Keratinocyte (primary cell): Measurements from ENCODE around the gene TMEM135. TPM values are rescaled to one million over a fixed set of nuclear protein-coding genes. Genes with fewer than 3 reads are reported as not detected.

ENCODE experiments used
- DNase-seq: peaks from one replicate; pipeline ENCODE4 v3.0.0-alpha.2; 2011; ENCODE audit warnings: low read depth, missing footprints, low spot score
- FAIRE-seq: peaks from 2 replicates; lab custom pipeline; 2011; peaks lifted over from hg19 to GRCh38; lab: Jason Lieb, UNC
- H2AFZ ChIP-seq: 2 replicates; pipeline ENCODE4 v1.6.0; 2012; ENCODE audit warnings: low read length, control low read depth, inconsistent platforms; ENCODE audit not compliant: control insufficient read depth
- H3K27ac ChIP-seq: 2 replicates; pipeline ENCODE4 v1.5.1; 2011; ENCODE audit warnings: low read length; ENCODE audit not compliant: control insufficient read depth, insufficient read depth
- H3K27me3 ChIP-seq: 3 replicates; pipeline ENCODE4 v1.6.0; 2011; ENCODE audit warnings: low read length; ENCODE audit not compliant: control insufficient read depth, insufficient read depth; ENCODE audit errors: extremely low read depth
- H3K36me3 ChIP-seq, 2 experiments: 2 replicates in 1 of 2; 3 replicates in 1 of 2; pipeline ENCODE4 v1.5.1; 2011; ENCODE audit warnings: low read length in 2 of 2, mild to moderate bottlenecking in 1 of 2; ENCODE audit not compliant: control insufficient read depth in 2 of 2, insufficient read depth in 2 of 2; ENCODE audit errors: extremely low read depth in 1 of 2
- H3K4me1 ChIP-seq: 3 replicates; pipeline ENCODE4 v1.5.1; 2011; ENCODE audit warnings: low read length; ENCODE audit not compliant: control insufficient read depth, insufficient read depth; ENCODE audit errors: extremely low read depth
- H3K4me2 ChIP-seq: 3 replicates; pipeline ENCODE4 v1.6.0; 2011; ENCODE audit warnings: low read depth, low read length; ENCODE audit not compliant: control insufficient read depth, insufficient read depth; ENCODE audit errors: extremely low read depth
- H3K4me3 ChIP-seq, 3 experiments: fragments of 200-600 bp in 1 of 3; sonication (generic) in 1 of 3; 2 replicates in 2 of 3; 3 replicates in 1 of 3; pipeline ENCODE4 v1.5.1; 2011 to 2016; ENCODE audit warnings: low read length in 3 of 3, mild to moderate bottlenecking in 3 of 3, control low read depth in 2 of 3, inconsistent platforms in 1 of 3, low read depth in 1 of 3, mixed read lengths in 1 of 3, mixed run types in 1 of 3, moderate library complexity in 1 of 3; ENCODE audit not compliant: control insufficient read depth in 2 of 3, insufficient read depth in 2 of 3; ENCODE audit errors: extremely low read depth in 1 of 3
- H3K79me2 ChIP-seq: 2 replicates; pipeline ENCODE4 v1.6.0; 2012; ENCODE audit warnings: low read length; ENCODE audit not compliant: control insufficient read depth, insufficient read depth
- H3K9ac ChIP-seq: 3 replicates; pipeline ENCODE4 v1.6.0; 2011; ENCODE audit warnings: low read length; ENCODE audit not compliant: control insufficient read depth, insufficient read depth; ENCODE audit errors: extremely low read depth
- H3K9me1 ChIP-seq: 3 replicates; pipeline ENCODE4 v1.6.0; 2011; ENCODE audit warnings: low read length; ENCODE audit not compliant: control insufficient read depth, insufficient read depth; ENCODE audit errors: extremely low read depth
- H3K9me3 ChIP-seq: 2 replicates; pipeline ENCODE4 v1.5.1; 2012; ENCODE audit warnings: low read depth, low read length; ENCODE audit not compliant: control insufficient read depth
- H4K20me1 ChIP-seq: 3 replicates; pipeline ENCODE4 v1.6.0; 2011; ENCODE audit warnings: low read length; ENCODE audit not compliant: control insufficient read depth, insufficient read depth; ENCODE audit errors: extremely low read depth
- EZH2 ChIP-seq: IDR thresholded peaks from one replicate; pipeline ENCODE4 v1.6.1; 2012; ENCODE audit warnings: inconsistent platforms, mild to moderate bottlenecking, low read length, moderate library complexity
- dilution Hi-C: fragments of 300-500 bp; cut with MboI; formaldehyde crosslinking; loops from one replicate; pipeline ENCODE4 v1.7.0; 2020; ENCODE audit warnings: low sequenced_read_pairs; ENCODE audit not compliant: extremely low pct_ligation_motif_present
- polyA plus RNA-seq, 5 experiments: library from polyadenylated mRNA; depleted of rRNA in 3 of 5; stranded (reverse) in 3 of 5; stranded (forward) in 1 of 5; unstranded in 1 of 5; fragments of >200 nt; gene quantifications; 1 replicate in 1 of 5; 2 replicates in 3 of 5; 3 replicates in 1 of 5; pipeline versions ENCODE4 v1.2.1 to v1.2.3, GENCODE V29; 2011 to 2012; ENCODE audit warnings: missing spikeins in 2 of 5, low read depth in 1 of 5, low replicate concordance in 1 of 5
- TF ChIP-seq, protein P1 (sequence below), 3 experiments: IDR thresholded peaks in 1 of 3; conservative IDR thresholded peaks in 1 of 3; optimal IDR thresholded peaks in 1 of 3; 2 replicates in 2 of 3; 3 replicates in 1 of 3; pipeline versions ENCODE3 to v1.5.1; 2011; ENCODE audit warnings: low read length in 3 of 3, mild to moderate bottlenecking in 3 of 3, moderate library complexity in 2 of 3, control low read depth in 1 of 3, inconsistent platforms in 1 of 3; ENCODE audit not compliant: insufficient read depth in 2 of 3; ENCODE audit errors: extremely low read depth in 1 of 3

Gene TMEM135
- polyA plus RNA-seq, 1 donor (not counting 4 experiments of a cell fraction or from before 2014, with no cell fraction given): 15.0 TPM

DNA sequence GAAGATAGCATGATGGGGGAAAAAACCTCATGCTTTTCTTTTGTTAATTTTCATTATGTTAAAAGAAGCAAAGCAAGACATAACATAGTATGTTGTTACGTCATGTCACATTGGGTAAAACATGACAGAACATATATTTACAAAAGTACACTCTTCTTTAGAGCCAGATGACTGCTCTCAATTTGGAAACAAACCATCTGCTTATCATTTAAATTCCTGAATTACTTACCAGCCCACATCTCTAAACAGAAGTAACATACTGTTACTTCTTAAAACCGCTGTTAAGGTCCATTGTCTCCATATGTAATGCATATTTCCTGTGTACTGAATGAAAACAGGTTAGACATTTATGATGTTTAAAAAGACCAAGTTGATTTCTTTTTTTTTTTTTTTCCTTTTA, 100.0 kb downstream of the TMEM135 start:
- Histone ChIP-seq H3K36me3 (no peaks in the 10 kb centered on the region), H3K79me2 (no peaks in the 10 kb centered on the region), H3K27ac (no peak overlapping the region), H3K4me1 (no peaks in the 10 kb centered on the region), H4K20me1 (no peaks in the 10 kb centered on the region), H3K9me1 (no peaks in the 10 kb centered on the region), H3K27me3 (no peaks in the 10 kb centered on the region), H3K4me3 (no peak overlapping the region), H3K9me3 (no peaks in the 10 kb centered on the region), H3K9ac (no peak overlapping the region), H2AFZ (no peak overlapping the region), H3K4me2 (no peak overlapping the region)
- dilution Hi-C loops: no loop called here
- DNase-seq (no peak), FAIRE-seq (no peak)
- TF ChIP-seq EZH2: no peak
- TF ChIP-seq, protein P1, sequence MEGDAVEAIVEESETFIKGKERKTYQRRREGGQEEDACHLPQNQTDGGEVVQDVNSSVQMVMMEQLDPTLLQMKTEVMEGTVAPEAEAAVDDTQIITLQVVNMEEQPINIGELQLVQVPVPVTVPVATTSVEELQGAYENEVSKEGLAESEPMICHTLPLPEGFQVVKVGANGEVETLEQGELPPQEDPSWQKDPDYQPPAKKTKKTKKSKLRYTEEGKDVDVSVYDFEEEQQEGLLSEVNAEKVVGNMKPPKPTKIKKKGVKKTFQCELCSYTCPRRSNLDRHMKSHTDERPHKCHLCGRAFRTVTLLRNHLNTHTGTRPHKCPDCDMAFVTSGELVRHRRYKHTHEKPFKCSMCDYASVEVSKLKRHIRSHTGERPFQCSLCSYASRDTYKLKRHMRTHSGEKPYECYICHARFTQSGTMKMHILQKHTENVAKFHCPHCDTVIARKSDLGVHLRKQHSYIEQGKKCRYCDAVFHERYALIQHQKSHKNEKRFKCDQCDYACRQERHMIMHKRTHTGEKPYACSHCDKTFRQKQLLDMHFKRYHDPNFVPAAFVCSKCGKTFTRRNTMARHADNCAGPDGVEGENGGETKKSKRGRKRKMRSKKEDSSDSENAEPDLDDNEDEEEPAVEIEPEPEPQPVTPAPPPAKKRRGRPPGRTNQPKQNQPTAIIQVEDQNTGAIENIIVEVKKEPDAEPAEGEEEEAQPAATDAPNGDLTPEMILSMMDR (optimal IDR thresholded peaks at IDR 0.05 in 1 of 3, IDR thresholded peaks at IDR 0.05 in 1 of 3, conservative IDR thresholded peaks at IDR 0.05 in 1 of 3; ENCODE audit: extremely low read depth in 1 of 3, insufficient read depth in 2 of 3, low read length in 3 of 3): no peak

DNA sequence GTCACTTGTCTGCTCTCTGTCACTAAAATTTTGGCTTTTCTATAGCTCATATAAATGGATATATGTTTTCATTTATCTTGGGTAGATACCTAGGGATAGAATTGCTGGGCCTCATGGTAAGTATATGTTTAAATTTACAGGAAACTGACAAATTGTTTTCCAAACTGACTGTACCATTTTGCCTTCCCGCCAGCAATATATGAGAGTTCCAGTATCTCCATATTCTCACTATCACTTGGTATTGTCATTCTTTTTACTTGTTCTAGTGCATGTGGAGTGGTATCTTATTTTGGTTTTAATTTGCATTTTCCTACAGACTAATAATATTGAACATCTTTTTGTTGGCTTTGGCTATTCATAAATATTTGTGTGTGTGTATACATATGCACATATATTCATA, 101.7 kb downstream of the TMEM135 start:
- no peak for TF ChIP-seq EZH2
- TF ChIP-seq, protein P1 (optimal IDR thresholded peaks at IDR 0.05 in 1 of 3, IDR thresholded peaks at IDR 0.05 in 1 of 3, conservative IDR thresholded peaks at IDR 0.05 in 1 of 3; ENCODE audit: extremely low read depth in 1 of 3, insufficient read depth in 2 of 3, low read length in 3 of 3): no peak
- H3K4me3 ChIP-seq: no peak overlapping the region
- no peaks in the 10 kb centered on the region for H3K79me2 ChIP-seq
- no peaks in the 10 kb centered on the region for H3K27me3 ChIP-seq
- no peaks in the 10 kb centered on the region for H4K20me1 ChIP-seq
- H3K9me3 ChIP-seq: no peaks in the 10 kb centered on the region
- no peaks in the 10 kb centered on the region for H3K4me1 ChIP-seq
- dilution Hi-C loops: no loop called here
- no peaks in the 10 kb centered on the region for H3K36me3 ChIP-seq
- H2AFZ ChIP-seq: no peak overlapping the region
- H3K4me2 ChIP-seq: no peak overlapping the region
- H3K27ac ChIP-seq: no peak overlapping the region
- no peak for FAIRE-seq
- no peak overlapping the region for H3K9ac ChIP-seq
- no peak for DNase-seq
- no peaks in the 10 kb centered on the region for H3K9me1 ChIP-seq
